HepG2 (cell line): ENCODE results near the gene ST6GALNAC3. TPM values are rescaled to one million over a fixed set of nuclear protein-coding genes. Genes with fewer than 3 reads are reported as not detected.

Experiments
- FOXA3 ChIP-seq: IDR thresholded peaks from 2 replicates; pipeline ENCODE4 v1.6.1; 2016; ENCODE audit warnings: missing genetic modification reagents, missing compliant biosample characterization
- HNF4A ChIP-seq: sonication (generic); formaldehyde crosslinking; IDR thresholded peaks from 2 replicates; pipeline ENCODE4 v1.4.0; 2020; ENCODE audit warnings: missing genetic modification reagents
- HOXA7 ChIP-seq: sonication (generic); formaldehyde crosslinking; IDR thresholded peaks from 2 replicates; pipeline ENCODE4 v1.8.1; 2022; ENCODE audit warnings: mild to moderate bottlenecking, missing genetic modification reagents, moderate library complexity
- ZFAT ChIP-seq: sonication (generic); formaldehyde crosslinking; conservative IDR thresholded peaks from 2 replicates; pipeline ENCODE4 v1.8.1; 2023; ENCODE audit warnings: missing genetic modification reagents, inconsistent platforms
- ZNF318 ChIP-seq: sonication (generic); formaldehyde crosslinking; IDR thresholded peaks from 2 replicates; pipeline ENCODE4 v1.4.0; 2020; ENCODE audit warnings: mild to moderate bottlenecking, missing genetic modification reagents
- polyA plus RNA-seq, 8 experiments: library from polyadenylated mRNA; depleted of rRNA in 3 of 8; stranded (reverse) in 7 of 8; unstranded in 1 of 8; fragments of >200 nt; fragmentation: Illumina TruSeq in 4 of 8; extraction: Trizol in 4 of 8; gene quantifications; 2 replicates each; pipeline versions ENCODE4 v1.2.1 to v1.2.3, GENCODE V29; 2011 to 2016; ENCODE audit warnings: low read depth in 4 of 8, missing spikeins in 1 of 8, mixed read lengths in 1 of 8; ENCODE audit not compliant: insufficient read depth in 1 of 8
- total RNA-seq, 5 experiments: library from RNA; depleted of rRNA; stranded (reverse); fragments of >200 nt; fragmentation: Illumina TruSeq; extraction: Trizol; gene quantifications; 2 replicates each; pipeline ENCODE4 v1.2.3, GENCODE V29; 2016; ENCODE audit warnings: low read depth in 1 of 5
- TF ChIP-seq, protein P1 (sequence below): sonication (generic); formaldehyde crosslinking; IDR thresholded peaks from one replicate; pipeline ENCODE4 v1.5.1; 2020; ENCODE audit warnings: mild to moderate bottlenecking, missing genetic modification reagents; ENCODE audit errors: not compliant biosample characterization
- TF ChIP-seq, protein P2 (sequence below): sonication (generic); formaldehyde crosslinking; conservative IDR thresholded peaks from 2 replicates; pipeline ENCODE4 v1.8.0; 2022; ENCODE audit warnings: low read depth, missing genetic modification reagents

ST6GALNAC3 gene
- total and polyA plus RNA-seq, 2 of the 13 experiments (the other 11 are each of a cell fraction or from before 2014, with no cell fraction given) = not detected

DNA sequence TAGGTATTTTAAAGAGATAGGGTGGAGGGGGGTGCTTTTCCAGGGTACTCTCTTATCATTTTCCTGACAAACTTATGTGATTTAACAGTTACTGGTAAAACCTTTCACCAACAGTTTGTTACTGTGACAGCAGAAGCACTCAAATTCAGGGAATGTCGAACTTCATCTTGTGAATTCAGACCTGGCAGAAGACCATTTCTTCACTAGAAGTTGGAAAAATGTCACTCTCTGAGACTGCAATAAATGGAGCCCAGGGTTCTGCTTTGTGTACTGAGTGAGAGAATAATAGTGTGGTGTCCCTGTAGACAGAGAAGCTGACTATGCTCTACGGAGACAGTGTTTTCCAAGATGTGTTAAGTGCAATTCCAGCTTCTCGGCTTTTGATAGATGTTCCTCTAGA, 200.2 kb downstream of the ST6GALNAC3 start (continued):
- TF ChIP-seq, protein P1, sequence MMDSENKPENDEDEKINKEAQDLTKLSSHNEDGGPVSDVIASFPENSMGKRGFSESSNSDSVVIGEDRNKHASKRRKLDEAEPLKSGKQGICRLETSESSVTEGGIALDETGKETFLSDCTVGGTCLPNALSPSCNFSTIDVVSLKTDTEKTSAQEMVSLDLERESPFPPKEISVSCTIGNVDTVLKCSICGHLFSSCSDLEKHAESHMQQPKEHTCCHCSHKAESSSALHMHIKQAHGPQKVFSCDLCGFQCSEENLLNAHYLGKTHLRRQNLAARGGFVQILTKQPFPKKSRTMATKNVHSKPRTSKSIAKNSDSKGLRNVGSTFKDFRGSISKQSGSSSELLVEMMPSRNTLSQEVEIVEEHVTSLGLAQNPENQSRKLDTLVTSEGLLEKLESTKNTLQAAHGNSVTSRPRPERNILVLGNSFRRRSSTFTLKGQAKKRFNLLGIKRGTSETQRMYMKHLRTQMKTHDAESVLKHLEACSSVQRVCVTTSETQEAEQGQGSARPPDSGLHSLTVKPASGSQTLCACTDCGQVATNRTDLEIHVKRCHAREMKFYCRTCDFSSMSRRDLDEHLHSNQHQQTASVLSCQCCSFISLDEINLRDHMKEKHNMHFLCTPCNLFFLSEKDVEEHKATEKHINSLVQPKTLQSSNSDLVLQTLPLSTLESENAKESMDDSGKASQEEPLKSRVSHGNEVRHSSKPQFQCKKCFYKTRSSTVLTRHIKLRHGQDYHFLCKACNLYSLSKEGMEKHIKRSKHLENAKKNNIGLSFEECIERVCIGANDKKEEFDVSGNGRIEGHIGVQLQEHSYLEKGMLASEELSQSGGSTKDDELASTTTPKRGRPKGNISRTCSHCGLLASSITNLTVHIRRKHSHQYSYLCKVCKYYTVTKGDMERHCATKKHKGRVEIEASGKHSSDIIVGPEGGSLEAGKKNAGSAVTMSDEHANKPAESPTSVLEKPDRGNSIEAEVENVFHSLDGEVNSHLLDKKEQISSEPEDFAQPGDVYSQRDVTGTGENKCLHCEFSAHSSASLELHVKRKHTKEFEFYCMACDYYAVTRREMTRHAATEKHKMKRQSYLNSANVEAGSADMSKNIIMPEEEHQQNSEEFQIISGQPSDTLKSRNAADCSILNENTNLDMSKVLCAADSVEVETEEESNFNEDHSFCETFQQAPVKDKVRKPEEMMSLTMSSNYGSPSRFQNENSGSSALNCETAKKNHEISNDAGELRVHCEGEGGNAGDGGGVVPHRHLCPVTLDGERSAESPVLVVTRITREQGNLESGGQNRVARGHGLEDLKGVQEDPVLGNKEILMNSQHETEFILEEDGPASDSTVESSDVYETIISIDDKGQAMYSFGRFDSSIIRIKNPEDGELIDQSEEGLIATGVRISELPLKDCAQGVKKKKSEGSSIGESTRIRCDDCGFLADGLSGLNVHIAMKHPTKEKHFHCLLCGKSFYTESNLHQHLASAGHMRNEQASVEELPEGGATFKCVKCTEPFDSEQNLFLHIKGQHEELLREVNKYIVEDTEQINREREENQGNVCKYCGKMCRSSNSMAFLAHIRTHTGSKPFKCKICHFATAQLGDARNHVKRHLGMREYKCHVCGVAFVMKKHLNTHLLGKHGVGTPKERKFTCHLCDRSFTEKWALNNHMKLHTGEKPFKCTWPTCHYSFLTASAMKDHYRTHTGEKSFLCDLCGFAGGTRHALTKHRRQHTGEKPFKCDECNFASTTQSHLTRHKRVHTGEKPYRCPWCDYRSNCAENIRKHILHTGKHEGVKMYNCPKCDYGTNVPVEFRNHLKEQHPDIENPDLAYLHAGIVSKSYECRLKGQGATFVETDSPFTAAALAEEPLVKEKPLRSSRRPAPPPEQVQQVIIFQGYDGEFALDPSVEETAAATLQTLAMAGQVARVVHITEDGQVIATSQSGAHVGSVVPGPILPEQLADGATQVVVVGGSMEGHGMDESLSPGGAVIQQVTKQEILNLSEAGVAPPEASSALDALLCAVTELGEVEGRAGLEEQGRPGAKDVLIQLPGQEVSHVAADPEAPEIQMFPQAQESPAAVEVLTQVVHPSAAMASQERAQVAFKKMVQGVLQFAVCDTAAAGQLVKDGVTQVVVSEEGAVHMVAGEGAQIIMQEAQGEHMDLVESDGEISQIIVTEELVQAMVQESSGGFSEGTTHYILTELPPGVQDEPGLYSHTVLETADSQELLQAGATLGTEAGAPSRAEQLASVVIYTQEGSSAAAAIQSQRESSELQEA (CRISPR knock-in tag) = no peak
- TF ChIP-seq ZNF318 (CRISPR knock-in tag) (no peak), ZFAT (no peak), HNF4A (no peak), HOXA7 (CRISPR knock-in tag) (no peak), FOXA3 (CRISPR knock-in tag) (no peak)
- TF ChIP-seq, protein P2, sequence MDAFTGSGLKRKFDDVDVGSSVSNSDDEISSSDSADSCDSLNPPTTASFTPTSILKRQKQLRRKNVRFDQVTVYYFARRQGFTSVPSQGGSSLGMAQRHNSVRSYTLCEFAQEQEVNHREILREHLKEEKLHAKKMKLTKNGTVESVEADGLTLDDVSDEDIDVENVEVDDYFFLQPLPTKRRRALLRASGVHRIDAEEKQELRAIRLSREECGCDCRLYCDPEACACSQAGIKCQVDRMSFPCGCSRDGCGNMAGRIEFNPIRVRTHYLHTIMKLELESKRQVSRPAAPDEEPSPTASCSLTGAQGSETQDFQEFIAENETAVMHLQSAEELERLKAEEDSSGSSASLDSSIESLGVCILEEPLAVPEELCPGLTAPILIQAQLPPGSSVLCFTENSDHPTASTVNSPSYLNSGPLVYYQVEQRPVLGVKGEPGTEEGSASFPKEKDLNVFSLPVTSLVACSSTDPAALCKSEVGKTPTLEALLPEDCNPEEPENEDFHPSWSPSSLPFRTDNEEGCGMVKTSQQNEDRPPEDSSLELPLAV = no peak
